HepG2 (cell line): ENCODE data around the gene FCER1G. TPM values are rescaled to one million over a fixed set of nuclear protein-coding genes. Genes with fewer than 3 reads are reported as not detected.

Experiments
- ARID2 ChIP-seq: sonication (generic); formaldehyde crosslinking; IDR thresholded peaks from 2 replicates; pipeline ENCODE4 v1.8.1; 2022; ENCODE audit warnings: mild to moderate bottlenecking, missing genetic modification reagents, borderline replicate concordance
- FOXC1 ChIP-seq: sonication (generic); formaldehyde crosslinking; IDR thresholded peaks from 2 replicates; pipeline ENCODE4 v1.8.0; 2022; ENCODE audit warnings: mild to moderate bottlenecking, missing genetic modification reagents, borderline replicate concordance
- KAT7 ChIP-seq: IDR thresholded peaks from 2 replicates; pipeline ENCODE4 v1.6.1; 2018; ENCODE audit warnings: borderline replicate concordance, missing compliant biosample characterization
- KAT8 ChIP-seq: IDR thresholded peaks from 2 replicates; pipeline ENCODE4 v1.6.1; 2016; ENCODE audit warnings: missing genetic modification reagents, missing compliant biosample characterization
- KLF11 ChIP-seq: IDR thresholded peaks from 2 replicates; pipeline ENCODE4 v1.6.1; 2016; ENCODE audit warnings: missing compliant biosample characterization
- KMT2A ChIP-seq: sonication (generic); formaldehyde crosslinking; IDR thresholded peaks from 2 replicates; pipeline ENCODE4 v1.4.0; 2020; ENCODE audit warnings: missing genetic modification reagents
- MAZ ChIP-seq, 2 experiments: sonication (generic) in 1 of 2; formaldehyde crosslinking in 1 of 2; IDR thresholded peaks; 2 replicates each; pipeline versions ENCODE4 v1.5.0 to v1.6.1; 2012 to 2020; ENCODE audit warnings: low read depth in 2 of 2, mild to moderate bottlenecking in 2 of 2, borderline replicate concordance in 1 of 2, improper control_type of control experiment in 1 of 2, low read length in 1 of 2, missing genetic modification reagents in 1 of 2, moderate library complexity in 1 of 2
- SALL1 ChIP-seq: sonication (generic); formaldehyde crosslinking; IDR thresholded peaks from 2 replicates; pipeline ENCODE4 v1.8.0; 2022; ENCODE audit warnings: mild to moderate bottlenecking, missing genetic modification reagents
- ZFX ChIP-seq: sonication (generic); formaldehyde crosslinking; IDR thresholded peaks from 2 replicates; pipeline ENCODE4 v1.4.0; 2020; ENCODE audit warnings: mild to moderate bottlenecking, low read depth, missing genetic modification reagents, moderate library complexity
- polyA plus RNA-seq, 8 experiments: library from polyadenylated mRNA; depleted of rRNA in 3 of 8; stranded (reverse) in 7 of 8; unstranded in 1 of 8; fragments of >200 nt; fragmentation: Illumina TruSeq in 4 of 8; extraction: Trizol in 4 of 8; gene quantifications; 2 replicates each; pipeline versions ENCODE4 v1.2.1 to v1.2.3, GENCODE V29; 2011 to 2016; ENCODE audit warnings: low read depth in 4 of 8, missing spikeins in 1 of 8, mixed read lengths in 1 of 8; ENCODE audit not compliant: insufficient read depth in 1 of 8
- total RNA-seq, 5 experiments: library from RNA; depleted of rRNA; stranded (reverse); fragments of >200 nt; fragmentation: Illumina TruSeq; extraction: Trizol; gene quantifications; 2 replicates each; pipeline ENCODE4 v1.2.3, GENCODE V29; 2016; ENCODE audit warnings: low read depth in 1 of 5
- TF ChIP-seq, protein P1 (sequence below): sonication (generic); formaldehyde crosslinking; IDR thresholded peaks from 2 replicates; pipeline ENCODE4 v1.4.0; 2020; ENCODE audit warnings: mild to moderate bottlenecking, missing genetic modification reagents
- TF ChIP-seq, protein P2 (sequence below): sonication (generic); formaldehyde crosslinking; IDR thresholded peaks from 2 replicates; pipeline ENCODE4 v1.8.0; 2022; ENCODE audit warnings: missing genetic modification reagents, mild to moderate bottlenecking, inconsistent platforms, borderline replicate concordance
- TF ChIP-seq, protein P3 (sequence below): sonication (generic); formaldehyde crosslinking; IDR thresholded peaks from 2 replicates; pipeline ENCODE4 v1.5.0; 2020; ENCODE audit warnings: missing genetic modification reagents
- TF ChIP-seq, protein P4 (sequence below): sonication (generic); formaldehyde crosslinking; IDR thresholded peaks from 2 replicates; pipeline ENCODE4 v1.8.1; 2023; ENCODE audit warnings: missing genetic modification reagents, inconsistent platforms, borderline replicate concordance
- TF ChIP-seq, protein P5 (sequence below): sonication (generic); formaldehyde crosslinking; IDR thresholded peaks from 2 replicates; pipeline ENCODE4 v1.5.0; 2020; ENCODE audit warnings: missing genetic modification reagents

The FCER1G gene
- total and polyA plus RNA-seq, 2 of the 13 experiments (the other 11 are each of a cell fraction or from before 2014, with no cell fraction given): 1.3 to 6.4 TPM

DNA sequence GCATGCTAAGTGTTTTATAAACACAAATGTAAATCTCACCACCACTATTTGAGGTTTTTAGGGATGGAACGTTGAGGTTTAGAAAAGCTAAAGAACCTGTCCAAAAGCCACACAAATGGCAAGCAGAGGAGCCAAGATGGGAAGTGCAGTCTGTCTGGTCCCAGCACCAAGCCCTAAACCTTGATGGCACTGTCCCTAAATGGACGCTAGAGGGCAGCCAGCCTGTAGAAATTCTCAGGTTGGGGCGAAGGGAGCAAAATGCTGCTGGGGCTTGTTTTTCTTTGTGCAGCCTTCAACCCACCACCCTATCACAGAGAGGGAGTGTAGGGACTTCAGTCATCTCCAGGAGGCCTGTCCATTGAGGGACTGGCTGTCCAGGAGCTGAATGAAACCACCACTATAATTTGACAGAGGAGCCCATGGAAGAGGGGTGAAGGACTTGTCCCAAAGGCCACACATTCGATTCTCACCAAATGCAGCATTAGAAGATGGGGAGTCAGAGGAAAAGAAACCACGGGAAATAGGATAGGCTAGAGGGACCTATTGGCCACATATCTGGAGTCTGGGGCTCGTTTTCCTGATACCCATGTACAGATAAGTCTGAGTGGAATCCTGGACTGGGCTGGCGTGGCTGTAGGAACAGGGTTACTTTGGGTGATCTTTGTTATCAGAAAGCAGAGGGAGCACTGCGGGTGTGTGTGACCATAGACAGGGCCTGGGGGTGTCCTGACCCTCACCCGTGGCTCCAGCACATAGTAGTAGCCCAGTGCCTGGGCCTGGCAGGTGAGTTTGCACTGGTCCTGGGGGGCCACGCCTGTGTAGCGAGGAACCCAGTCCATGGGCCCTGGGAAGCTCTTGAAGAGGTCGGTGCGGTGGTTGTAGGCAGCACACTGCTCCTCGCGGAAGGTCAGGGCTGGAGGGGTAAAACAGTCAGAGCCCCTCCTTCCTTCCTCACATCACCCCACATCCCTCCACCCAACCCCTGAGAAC is 22.3 kb upstream of the FCER1G start (continued):
- TF ChIP-seq, protein P1, sequence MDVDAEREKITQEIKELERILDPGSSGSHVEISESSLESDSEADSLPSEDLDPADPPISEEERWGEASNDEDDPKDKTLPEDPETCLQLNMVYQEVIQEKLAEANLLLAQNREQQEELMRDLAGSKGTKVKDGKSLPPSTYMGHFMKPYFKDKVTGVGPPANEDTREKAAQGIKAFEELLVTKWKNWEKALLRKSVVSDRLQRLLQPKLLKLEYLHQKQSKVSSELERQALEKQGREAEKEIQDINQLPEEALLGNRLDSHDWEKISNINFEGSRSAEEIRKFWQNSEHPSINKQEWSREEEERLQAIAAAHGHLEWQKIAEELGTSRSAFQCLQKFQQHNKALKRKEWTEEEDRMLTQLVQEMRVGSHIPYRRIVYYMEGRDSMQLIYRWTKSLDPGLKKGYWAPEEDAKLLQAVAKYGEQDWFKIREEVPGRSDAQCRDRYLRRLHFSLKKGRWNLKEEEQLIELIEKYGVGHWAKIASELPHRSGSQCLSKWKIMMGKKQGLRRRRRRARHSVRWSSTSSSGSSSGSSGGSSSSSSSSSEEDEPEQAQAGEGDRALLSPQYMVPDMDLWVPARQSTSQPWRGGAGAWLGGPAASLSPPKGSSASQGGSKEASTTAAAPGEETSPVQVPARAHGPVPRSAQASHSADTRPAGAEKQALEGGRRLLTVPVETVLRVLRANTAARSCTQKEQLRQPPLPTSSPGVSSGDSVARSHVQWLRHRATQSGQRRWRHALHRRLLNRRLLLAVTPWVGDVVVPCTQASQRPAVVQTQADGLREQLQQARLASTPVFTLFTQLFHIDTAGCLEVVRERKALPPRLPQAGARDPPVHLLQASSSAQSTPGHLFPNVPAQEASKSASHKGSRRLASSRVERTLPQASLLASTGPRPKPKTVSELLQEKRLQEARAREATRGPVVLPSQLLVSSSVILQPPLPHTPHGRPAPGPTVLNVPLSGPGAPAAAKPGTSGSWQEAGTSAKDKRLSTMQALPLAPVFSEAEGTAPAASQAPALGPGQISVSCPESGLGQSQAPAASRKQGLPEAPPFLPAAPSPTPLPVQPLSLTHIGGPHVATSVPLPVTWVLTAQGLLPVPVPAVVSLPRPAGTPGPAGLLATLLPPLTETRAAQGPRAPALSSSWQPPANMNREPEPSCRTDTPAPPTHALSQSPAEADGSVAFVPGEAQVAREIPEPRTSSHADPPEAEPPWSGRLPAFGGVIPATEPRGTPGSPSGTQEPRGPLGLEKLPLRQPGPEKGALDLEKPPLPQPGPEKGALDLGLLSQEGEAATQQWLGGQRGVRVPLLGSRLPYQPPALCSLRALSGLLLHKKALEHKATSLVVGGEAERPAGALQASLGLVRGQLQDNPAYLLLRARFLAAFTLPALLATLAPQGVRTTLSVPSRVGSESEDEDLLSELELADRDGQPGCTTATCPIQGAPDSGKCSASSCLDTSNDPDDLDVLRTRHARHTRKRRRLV: no peak
- no peak for TF ChIP-seq KMT2A
- TF ChIP-seq, protein P2, sequence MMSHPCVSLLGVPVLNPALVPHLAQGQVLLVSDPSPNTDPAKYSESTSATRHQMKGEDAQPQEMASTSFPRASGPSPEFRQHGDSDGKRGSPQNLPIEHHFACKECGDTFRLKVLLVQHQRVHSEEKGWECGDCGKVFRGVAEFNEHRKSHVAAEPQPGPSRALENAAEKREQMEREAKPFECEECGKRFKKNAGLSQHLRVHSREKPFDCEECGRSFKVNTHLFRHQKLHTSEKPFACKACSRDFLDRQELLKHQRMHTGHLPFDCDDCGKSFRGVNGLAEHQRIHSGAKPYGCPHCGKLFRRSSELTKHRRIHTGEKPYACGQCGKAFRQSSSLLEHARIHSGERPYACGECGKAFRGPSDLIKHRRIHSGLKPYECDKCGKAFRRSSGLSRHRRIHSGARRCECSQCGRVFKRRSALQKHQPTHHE (CRISPR knock-in tag): no peak
- TF ChIP-seq FOXC1 (CRISPR knock-in tag): no peak
- TF ChIP-seq, protein P3, sequence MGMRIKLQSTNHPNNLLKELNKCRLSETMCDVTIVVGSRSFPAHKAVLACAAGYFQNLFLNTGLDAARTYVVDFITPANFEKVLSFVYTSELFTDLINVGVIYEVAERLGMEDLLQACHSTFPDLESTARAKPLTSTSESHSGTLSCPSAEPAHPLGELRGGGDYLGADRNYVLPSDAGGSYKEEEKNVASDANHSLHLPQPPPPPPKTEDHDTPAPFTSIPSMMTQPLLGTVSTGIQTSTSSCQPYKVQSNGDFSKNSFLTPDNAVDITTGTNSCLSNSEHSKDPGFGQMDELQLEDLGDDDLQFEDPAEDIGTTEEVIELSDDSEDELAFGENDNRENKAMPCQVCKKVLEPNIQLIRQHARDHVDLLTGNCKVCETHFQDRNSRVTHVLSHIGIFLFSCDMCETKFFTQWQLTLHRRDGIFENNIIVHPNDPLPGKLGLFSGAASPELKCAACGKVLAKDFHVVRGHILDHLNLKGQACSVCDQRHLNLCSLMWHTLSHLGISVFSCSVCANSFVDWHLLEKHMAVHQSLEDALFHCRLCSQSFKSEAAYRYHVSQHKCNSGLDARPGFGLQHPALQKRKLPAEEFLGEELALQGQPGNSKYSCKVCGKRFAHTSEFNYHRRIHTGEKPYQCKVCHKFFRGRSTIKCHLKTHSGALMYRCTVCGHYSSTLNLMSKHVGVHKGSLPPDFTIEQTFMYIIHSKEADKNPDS (CRISPR knock-in tag): no peak
- TF ChIP-seq SALL1: peak; percentile 40; the same call in 1 of the 2 replicates
- TF ChIP-seq KLF11 (CRISPR knock-in tag): no peak
- no peak for TF ChIP-seq KAT8 (CRISPR knock-in tag)
- TF ChIP-seq, protein P4, sequence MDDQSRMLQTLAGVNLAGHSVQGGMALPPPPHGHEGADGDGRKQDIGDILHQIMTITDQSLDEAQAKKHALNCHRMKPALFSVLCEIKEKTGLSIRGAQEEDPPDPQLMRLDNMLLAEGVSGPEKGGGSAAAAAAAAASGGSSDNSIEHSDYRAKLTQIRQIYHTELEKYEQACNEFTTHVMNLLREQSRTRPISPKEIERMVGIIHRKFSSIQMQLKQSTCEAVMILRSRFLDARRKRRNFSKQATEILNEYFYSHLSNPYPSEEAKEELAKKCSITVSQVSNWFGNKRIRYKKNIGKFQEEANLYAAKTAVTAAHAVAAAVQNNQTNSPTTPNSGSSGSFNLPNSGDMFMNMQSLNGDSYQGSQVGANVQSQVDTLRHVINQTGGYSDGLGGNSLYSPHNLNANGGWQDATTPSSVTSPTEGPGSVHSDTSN (CRISPR knock-in tag): no peak
- no peak for TF ChIP-seq ARID2 (CRISPR knock-in tag)
- TF ChIP-seq, protein P5, sequence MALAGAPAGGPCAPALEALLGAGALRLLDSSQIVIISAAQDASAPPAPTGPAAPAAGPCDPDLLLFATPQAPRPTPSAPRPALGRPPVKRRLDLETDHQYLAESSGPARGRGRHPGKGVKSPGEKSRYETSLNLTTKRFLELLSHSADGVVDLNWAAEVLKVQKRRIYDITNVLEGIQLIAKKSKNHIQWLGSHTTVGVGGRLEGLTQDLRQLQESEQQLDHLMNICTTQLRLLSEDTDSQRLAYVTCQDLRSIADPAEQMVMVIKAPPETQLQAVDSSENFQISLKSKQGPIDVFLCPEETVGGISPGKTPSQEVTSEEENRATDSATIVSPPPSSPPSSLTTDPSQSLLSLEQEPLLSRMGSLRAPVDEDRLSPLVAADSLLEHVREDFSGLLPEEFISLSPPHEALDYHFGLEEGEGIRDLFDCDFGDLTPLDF: no peak
- 0 out of 2 replicates have a peak, but pooled peaks have one; percentile 52 for TF ChIP-seq MAZ (IDR thresholded peaks at IDR 0.05; ENCODE audit: borderline replicate concordance, low read depth, low read length)
- TF ChIP-seq MAZ (CRISPR knock-in tag; IDR thresholded peaks at IDR 0.05; ENCODE audit: low read depth): 0 out of 2 replicates have a peak, but pooled peaks have one; percentile 27
- TF ChIP-seq ZFX (CRISPR knock-in tag): 0 out of 2 replicates have a peak, but pooled peaks have one; percentile 20
- no peak for TF ChIP-seq KAT7 (CRISPR knock-in tag)
